GM12874 (cell line): Measurements from ENCODE around the gene DOCK2.

ENCODE experiments used
- CTCF ChIP-seq: IDR thresholded peaks from 2 replicates; pipeline ENCODE4 v1.5.1; 2011; ENCODE audit warnings: low read depth, mild to moderate bottlenecking, control low read depth, low read length, moderate library complexity; ENCODE audit not compliant: insufficient read depth

DOCK2 gene

DNA sequence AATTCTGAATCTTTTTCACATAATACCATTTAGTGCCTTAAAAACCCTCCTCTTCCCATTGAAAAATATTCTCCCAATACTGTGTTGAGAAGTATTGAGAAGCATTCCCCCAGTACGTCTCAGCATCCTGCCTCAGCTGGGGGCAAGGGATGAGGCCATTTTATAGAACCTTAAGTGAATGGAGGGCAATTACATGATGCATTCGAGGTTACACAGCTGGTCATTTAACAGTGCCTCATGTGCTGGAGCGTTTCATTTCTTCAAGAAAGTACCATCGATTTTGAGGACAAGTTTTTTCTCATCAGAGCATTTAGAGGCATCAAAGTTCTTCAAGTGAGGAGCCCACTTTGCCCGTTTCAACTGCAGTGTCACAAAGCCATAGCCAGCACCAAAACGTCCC is 135.6 kb downstream of the DOCK2 start:
- no peak for TF ChIP-seq CTCF

GRCh38 chr5:169777159-169777558 is 140.1 kb downstream of the DOCK2 start:
- TF ChIP-seq CTCF, result no peak

DNA sequence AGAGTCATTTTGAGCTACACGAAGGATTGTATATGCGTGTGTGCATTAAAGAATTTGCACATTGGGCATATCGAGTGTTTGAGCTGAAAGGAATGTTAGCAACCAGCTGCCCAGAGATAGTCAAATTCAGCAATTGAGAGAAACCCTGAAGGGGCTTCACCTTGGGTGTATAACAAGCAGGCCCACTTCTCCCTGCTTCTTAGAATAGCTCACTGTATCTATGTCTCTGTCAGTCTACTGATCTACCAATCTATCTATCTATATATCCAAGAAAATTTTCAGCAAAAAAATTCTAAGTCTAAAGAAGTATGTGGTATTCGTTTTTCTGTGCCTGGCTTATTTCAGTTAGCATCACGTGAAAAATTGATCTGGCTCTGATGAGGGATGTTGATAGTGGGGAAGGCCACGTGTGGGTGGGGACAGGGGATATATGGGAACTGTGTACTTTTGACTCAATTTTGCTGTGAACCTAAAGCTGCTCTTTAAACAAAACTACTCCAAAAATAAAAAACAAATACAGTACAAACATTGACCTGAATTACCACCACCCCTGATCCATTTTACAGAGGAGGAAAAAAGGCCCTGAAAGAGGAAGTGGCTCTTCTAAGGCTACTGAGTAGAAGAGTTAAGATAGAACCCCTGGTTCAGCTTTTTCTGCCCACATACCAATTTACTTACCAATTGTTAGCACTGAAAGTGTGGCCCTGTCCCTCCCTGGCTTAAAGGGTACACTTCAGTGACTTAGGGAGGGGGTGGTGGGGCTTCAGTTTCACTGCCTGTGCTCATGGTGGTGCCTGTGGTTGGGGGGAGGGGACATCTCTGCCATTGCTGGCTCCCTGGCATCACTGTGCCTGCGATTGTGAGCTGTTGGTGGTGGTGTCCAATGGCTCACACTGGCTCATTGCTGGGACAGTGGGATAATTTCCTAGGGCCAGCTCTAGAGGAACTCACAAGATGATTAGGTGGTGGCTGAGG is 141.8 kb downstream of the DOCK2 start:
- no peak for TF ChIP-seq CTCF

- no peak for TF ChIP-seq CTCF
Measured at GRCh38 chr5:169781420-169782345, 144.6 kb downstream of the DOCK2 start.

DNA sequence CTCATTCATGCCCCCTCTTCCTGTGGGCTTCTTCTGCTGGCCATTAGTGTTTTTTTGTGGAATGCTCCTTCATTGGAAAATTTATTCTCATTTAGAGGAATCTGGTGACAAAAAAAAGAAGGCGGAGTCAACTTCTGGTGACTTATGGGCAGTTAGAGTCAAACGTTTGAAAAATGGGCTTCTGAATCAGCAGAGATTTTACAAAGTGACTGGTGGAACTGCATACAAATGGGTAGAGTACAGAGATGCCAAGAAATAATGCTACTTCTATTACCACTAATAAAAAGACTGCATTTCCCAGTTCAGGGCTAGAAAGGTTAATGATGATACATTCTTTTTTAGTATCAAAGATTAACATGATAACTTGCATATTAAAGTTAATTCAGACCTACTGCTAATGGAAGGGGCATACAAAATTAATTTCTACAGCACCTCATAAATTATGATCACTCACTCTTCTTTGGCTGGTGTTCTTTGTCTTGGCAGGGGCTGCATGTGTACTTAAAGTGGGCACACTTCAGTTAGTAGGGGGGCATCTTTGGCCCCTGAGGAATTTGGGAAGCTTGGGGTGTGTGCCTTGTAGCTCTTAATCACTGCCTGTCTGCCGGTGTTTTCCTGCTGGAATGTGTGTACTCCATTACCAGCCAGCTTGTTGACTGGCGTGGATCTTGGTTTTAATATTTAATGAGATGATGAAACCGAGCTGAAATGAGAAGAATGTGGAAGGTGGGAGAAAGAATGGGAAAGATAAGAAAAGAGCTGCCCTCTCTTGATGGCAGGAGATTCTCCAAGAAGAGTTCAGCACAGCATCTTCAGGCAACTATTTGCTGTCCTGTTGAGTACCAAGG is 148.9 kb downstream of the DOCK2 start:
- no peak for TF ChIP-seq CTCF

DNA sequence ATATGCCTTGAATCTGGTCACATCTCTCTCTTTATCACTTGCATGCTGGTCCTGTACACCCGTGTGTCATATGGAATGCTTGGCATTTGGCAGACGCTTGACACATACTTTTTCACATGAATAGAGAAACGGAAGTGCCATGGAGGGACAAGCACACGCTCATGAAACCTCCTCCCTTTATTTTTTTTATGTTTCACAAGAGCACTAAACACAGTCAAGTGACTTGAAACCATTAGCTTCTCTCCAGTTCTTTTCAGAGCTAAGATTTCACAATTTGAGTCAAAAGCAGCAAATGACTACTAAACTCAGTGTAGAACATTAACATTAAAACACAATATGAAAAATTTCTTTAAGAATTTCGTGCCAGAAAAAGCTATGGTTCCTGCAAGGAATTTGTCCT is 151.1 kb downstream of the DOCK2 start:
- no peak for TF ChIP-seq CTCF
